NCI-H748 treated with DMSO at 0.1 percent for 48 hours (cell line): ENCODE measurements around the gene ISOC2.

Source experiments
- DNase-seq: peaks from one replicate; lab custom pipeline; 2025; lab: John Stamatoyannopoulos, UW

The ISOC2 gene

DNA sequence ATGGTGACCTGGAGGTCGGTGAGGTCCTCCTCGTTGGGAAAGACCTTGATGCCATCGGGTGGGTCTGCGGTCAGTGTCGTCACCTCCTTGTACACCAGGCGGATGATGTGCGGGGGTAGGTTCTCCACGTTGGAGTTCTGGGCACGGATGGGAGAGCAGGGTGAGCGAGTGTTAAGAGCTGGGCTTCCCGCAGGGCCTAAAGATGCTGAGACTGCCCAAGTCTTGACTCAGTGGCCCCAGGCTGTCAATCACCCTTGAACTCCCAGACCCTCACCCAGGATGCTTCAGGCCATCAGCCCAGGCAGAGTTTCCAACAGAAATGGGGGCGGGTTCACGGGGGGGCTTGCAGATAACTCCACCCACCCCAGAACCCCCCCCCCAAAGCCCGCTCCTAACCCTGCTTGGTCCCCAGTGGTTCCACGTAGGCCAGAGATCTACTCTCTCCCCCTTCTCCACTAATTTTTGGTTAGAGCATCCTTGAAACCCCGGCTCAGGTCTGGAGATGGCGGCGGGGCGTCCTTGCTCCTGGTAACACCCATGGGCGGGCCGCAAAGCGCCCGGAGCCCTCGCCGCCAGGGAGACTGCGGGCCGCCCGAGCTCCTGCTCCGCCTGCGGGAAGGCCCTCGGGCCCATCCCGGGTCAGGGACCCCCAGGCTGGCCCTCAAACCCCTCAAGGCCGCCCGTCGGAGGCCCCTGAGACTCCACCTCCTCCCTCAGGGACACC, 54.5 kb downstream of the ISOC2 start:
- no peak for DNase-seq

- no peak for DNase-seq
Observed at GRCh38 chr19:55406091-55406825, 55.2 kb downstream of the ISOC2 start.

- no peak for DNase-seq
Observed at GRCh38 chr19:55405638-55406037, 55.8 kb downstream of the ISOC2 start.
